ENCODE measurements around the gene SAMD4A. TPM values are rescaled to one million over a fixed set of nuclear protein-coding genes. Genes with fewer than 3 reads are reported as not detected.
A peak's percentile ranks its signal among the peaks of the same experiment; 100 is the strongest.

SAMD4A gene
- total RNA-seq, 3 donors from 2014 or later = 28.5 to 44.6 (median 36.2) TPM

- Histone ChIP-seq H3K4me1 (no peaks in the 10 kb centered on the region), H3K36me3 (no peaks in the 10 kb centered on the region), H3K27ac (no peak overlapping the region), H3K9me3 (no peaks in the 10 kb centered on the region), H3K27me3 (no peaks in the 10 kb centered on the region), H3K4me3 (no peak overlapping the region)
- no peak for TF ChIP-seq POLR2AphosphoS5 (IDR thresholded peaks at IDR 0.05)
- no peak for TF ChIP-seq POLR2A (IDR thresholded peaks at IDR 0.05)
- TF ChIP-seq, protein P1, sequence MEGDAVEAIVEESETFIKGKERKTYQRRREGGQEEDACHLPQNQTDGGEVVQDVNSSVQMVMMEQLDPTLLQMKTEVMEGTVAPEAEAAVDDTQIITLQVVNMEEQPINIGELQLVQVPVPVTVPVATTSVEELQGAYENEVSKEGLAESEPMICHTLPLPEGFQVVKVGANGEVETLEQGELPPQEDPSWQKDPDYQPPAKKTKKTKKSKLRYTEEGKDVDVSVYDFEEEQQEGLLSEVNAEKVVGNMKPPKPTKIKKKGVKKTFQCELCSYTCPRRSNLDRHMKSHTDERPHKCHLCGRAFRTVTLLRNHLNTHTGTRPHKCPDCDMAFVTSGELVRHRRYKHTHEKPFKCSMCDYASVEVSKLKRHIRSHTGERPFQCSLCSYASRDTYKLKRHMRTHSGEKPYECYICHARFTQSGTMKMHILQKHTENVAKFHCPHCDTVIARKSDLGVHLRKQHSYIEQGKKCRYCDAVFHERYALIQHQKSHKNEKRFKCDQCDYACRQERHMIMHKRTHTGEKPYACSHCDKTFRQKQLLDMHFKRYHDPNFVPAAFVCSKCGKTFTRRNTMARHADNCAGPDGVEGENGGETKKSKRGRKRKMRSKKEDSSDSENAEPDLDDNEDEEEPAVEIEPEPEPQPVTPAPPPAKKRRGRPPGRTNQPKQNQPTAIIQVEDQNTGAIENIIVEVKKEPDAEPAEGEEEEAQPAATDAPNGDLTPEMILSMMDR (IDR thresholded peaks at IDR 0.05) = no peak
- no peak for DNase-seq (ENCODE audit: low spot score in 2 of 2)
- intact Hi-C loops (cut with DNase I; ENCODE audit: low total_unique reads) = no loop called here
Measured at GRCh38 chr14:54738009-54738408, 171.1 kb downstream of the SAMD4A start.

DNA sequence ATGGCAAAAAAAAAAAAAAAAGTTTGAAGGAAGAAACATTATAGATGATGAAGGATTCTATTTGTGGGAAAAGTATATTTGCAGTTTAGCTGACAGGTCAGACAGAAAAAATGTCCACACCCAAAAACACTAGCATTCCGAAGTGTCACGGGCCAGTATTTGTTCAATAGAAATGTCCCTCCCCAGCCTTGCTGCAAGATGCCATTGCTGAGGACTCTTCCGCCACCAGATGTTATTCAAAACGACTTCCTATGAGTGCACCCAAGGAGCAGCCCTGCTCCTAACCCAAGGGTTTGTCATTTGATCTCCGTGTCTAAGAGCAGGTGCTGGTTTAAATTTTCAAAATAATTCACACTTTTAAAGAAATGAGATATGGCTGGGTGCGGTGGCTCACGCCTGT lies 172.6 kb downstream of the SAMD4A start:
- no peak for TF ChIP-seq POLR2A (IDR thresholded peaks at IDR 0.05)
- TF ChIP-seq, protein P1 (IDR thresholded peaks at IDR 0.05) = no peak
- TF ChIP-seq POLR2AphosphoS5 (IDR thresholded peaks at IDR 0.05) = no peak
- no peaks in the 10 kb centered on the region for H3K9me3 ChIP-seq
- intact Hi-C loops (cut with DNase I; ENCODE audit: low total_unique reads) = no loop called here
- H3K36me3 ChIP-seq = no peaks in the 10 kb centered on the region
- no peaks in the 10 kb centered on the region for H3K4me1 ChIP-seq
- DNase-seq (ENCODE audit: low spot score in 2 of 2) = no peak
- no peaks in the 10 kb centered on the region for H3K27me3 ChIP-seq
- H3K27ac ChIP-seq = no peak overlapping the region
- no peak overlapping the region for H3K4me3 ChIP-seq

DNA sequence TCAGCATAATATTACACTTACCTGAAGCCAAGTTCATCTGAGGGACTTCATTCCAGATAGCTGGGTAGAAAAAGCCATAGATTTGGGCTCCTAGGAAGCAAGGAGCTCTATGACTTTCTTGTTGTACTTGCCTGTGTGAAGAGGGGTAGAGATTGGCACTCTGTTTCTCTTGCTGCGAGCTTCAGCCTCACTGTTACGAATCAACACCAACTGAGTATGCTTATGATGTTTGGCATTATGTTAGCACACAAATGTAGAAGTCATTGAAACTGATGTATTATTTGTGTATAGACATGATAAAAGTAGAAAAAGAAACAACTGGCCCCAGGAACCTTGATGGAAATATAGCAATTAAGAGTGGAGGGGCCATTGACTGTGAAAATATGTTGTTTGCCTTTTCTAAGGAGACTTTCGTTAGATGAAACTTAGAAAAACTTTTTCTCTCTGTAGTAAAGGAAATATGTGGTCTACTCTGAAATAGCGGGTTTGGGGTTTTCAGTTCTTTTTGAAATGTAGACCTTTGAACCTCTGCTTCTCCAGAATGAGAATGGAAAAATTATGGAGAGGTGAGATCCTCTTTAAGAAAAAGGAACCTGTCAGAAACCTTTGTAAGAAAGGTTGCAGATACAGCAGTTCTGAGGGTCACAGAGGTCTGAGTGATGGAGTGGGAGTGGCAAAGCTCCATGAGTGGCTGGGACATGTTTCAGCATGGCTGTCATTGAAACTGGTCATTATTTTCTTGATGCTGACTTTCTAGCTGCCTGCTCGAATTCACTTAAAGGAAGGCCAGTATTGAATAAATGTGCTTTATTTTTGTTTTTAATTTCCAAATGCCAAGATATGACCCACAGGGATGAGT lies 175.8 kb downstream of the SAMD4A start:
- Histone ChIP-seq H3K9me3 (no peaks in the 10 kb centered on the region), H3K27ac (no peak overlapping the region), H3K4me3 (no peak overlapping the region), H3K36me3 (no peaks in the 10 kb centered on the region), H3K27me3 (no peaks in the 10 kb centered on the region), H3K4me1 (no peaks in the 10 kb centered on the region)
- intact Hi-C loops (cut with DNase I; ENCODE audit: low total_unique reads) = no loop called here
- TF ChIP-seq, protein P1 (IDR thresholded peaks at IDR 0.05) = no peak
- TF ChIP-seq POLR2AphosphoS5 (IDR thresholded peaks at IDR 0.05) (no peak), POLR2A (IDR thresholded peaks at IDR 0.05) (no peak)
- no peak for DNase-seq (ENCODE audit: low spot score in 2 of 2)

GRCh38 chr14:54743382-54743781 lies 176.5 kb downstream of the SAMD4A start:
- TF ChIP-seq, protein P1 (IDR thresholded peaks at IDR 0.05) = no peak
- TF ChIP-seq POLR2AphosphoS5 (IDR thresholded peaks at IDR 0.05) = no peak
- no peak for TF ChIP-seq POLR2A (IDR thresholded peaks at IDR 0.05)
- intact Hi-C loops (cut with DNase I; ENCODE audit: low total_unique reads) = no loop called here
- H3K4me1 ChIP-seq = no peaks in the 10 kb centered on the region

GRCh38 chr14:54746019-54746418 lies 179.1 kb downstream of the SAMD4A start:
- Histone ChIP-seq H3K4me3 (no peak overlapping the region), H3K9me3 (no peaks in the 10 kb centered on the region), H3K27me3 (no peaks in the 10 kb centered on the region), H3K4me1 (no peaks in the 10 kb centered on the region), H3K27ac (peak overlapping the region in 1 of 2 donors; percentile 40), H3K36me3 (no peaks in the 10 kb centered on the region)
- intact Hi-C loops (cut with DNase I; ENCODE audit: low total_unique reads) = no loop called here
- no peak for DNase-seq (ENCODE audit: low spot score in 2 of 2)
- TF ChIP-seq, protein P1 (IDR thresholded peaks at IDR 0.05) = no peak
- no peak for TF ChIP-seq POLR2AphosphoS5 (IDR thresholded peaks at IDR 0.05)
- TF ChIP-seq POLR2A (IDR thresholded peaks at IDR 0.05) = no peak

More at GRCh38 chr14:54743382-54743781, 176.5 kb downstream of the SAMD4A start:
- Histone ChIP-seq H3K36me3 (no peaks in the 10 kb centered on the region), H3K27me3 (no peaks in the 10 kb centered on the region), H3K9me3 (no peaks in the 10 kb centered on the region), H3K27ac (no peak overlapping the region), H3K4me3 (no peak overlapping the region)
- DNase-seq (ENCODE audit: low spot score in 2 of 2) = no peak
